Ishikawa (cell line): Measurements from ENCODE around the gene PLSCR5.

Experiments used
- CEBPB ChIP-seq: IDR thresholded peaks from 2 replicates; pipeline ENCODE4 v1.6.1; 2012
- CREB1 ChIP-seq: IDR thresholded peaks from 2 replicates; pipeline ENCODE4 v1.6.1; 2012; ENCODE audit warnings: low read depth
- EGR1 ChIP-seq: IDR thresholded peaks from 2 replicates; pipeline ENCODE4 v1.6.1; 2012
- EP300 ChIP-seq: IDR thresholded peaks from 2 replicates; pipeline ENCODE4 v1.6.1; 2012; ENCODE audit warnings: borderline replicate concordance
- FOXM1 ChIP-seq: IDR thresholded peaks from 2 replicates; pipeline ENCODE4 v1.6.1; 2012; ENCODE audit warnings: low read depth, borderline replicate concordance
- NFIC ChIP-seq: IDR thresholded peaks from 2 replicates; pipeline ENCODE4 v1.6.1; 2012
- RAD21 ChIP-seq: IDR thresholded peaks from 2 replicates; pipeline ENCODE4 v1.6.1; 2012; ENCODE audit warnings: low read depth
- TAF1 ChIP-seq: IDR thresholded peaks from 2 replicates; pipeline ENCODE4 v1.6.1; 2012; ENCODE audit warnings: low read depth, mild to moderate bottlenecking
- TCF12 ChIP-seq: IDR thresholded peaks from 2 replicates; pipeline ENCODE4 v1.6.1; 2012; ENCODE audit warnings: low read depth
- TEAD4 ChIP-seq: IDR thresholded peaks from 2 replicates; pipeline ENCODE4 v1.6.1; 2012
- YY1 ChIP-seq: IDR thresholded peaks from 2 replicates; pipeline ENCODE4 v1.6.1; 2012; ENCODE audit warnings: low read depth
- ZBTB7A ChIP-seq: IDR thresholded peaks from 2 replicates; pipeline ENCODE4 v1.6.1; 2012; ENCODE audit warnings: low read depth
- TF ChIP-seq, protein P1 (sequence below): IDR thresholded peaks from 2 replicates; pipeline ENCODE4 v1.6.1; 2012; ENCODE audit warnings: low read depth, mild to moderate bottlenecking
- TF ChIP-seq, protein P2 (sequence below): IDR thresholded peaks from 2 replicates; pipeline ENCODE4 v1.6.1; 2012
- TF ChIP-seq, protein P3 (sequence below): IDR thresholded peaks from 2 replicates; pipeline ENCODE4 v1.6.1; 2012

The PLSCR5 gene

DNA sequence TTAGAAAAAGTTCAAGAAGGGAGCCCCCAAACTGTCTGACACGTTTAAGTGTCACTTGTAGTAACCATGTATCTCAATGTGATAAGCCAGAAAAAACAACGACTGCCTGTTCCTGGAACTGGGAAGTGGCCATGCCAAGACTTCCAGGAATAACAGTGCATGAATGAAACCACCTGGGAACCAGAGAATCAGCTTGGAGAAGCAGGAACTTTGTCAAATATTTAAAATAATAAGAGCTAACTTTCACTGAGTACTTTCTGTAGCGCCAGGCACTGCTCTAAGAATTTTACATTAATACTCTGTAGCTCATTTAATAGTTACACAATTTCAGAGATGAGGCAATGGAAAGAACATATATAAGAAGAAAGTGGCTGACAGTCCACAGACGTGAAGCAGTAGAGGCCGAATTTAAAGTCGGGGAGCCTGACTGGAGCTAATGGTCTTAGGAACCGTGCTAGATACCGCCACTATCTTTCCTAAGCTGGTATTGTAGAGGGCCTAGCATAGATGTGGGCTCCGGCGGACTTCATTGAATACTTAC is 61.6 kb downstream of the PLSCR5 start:
- TF ChIP-seq EGR1, result no peak
- TF ChIP-seq, protein P1, sequence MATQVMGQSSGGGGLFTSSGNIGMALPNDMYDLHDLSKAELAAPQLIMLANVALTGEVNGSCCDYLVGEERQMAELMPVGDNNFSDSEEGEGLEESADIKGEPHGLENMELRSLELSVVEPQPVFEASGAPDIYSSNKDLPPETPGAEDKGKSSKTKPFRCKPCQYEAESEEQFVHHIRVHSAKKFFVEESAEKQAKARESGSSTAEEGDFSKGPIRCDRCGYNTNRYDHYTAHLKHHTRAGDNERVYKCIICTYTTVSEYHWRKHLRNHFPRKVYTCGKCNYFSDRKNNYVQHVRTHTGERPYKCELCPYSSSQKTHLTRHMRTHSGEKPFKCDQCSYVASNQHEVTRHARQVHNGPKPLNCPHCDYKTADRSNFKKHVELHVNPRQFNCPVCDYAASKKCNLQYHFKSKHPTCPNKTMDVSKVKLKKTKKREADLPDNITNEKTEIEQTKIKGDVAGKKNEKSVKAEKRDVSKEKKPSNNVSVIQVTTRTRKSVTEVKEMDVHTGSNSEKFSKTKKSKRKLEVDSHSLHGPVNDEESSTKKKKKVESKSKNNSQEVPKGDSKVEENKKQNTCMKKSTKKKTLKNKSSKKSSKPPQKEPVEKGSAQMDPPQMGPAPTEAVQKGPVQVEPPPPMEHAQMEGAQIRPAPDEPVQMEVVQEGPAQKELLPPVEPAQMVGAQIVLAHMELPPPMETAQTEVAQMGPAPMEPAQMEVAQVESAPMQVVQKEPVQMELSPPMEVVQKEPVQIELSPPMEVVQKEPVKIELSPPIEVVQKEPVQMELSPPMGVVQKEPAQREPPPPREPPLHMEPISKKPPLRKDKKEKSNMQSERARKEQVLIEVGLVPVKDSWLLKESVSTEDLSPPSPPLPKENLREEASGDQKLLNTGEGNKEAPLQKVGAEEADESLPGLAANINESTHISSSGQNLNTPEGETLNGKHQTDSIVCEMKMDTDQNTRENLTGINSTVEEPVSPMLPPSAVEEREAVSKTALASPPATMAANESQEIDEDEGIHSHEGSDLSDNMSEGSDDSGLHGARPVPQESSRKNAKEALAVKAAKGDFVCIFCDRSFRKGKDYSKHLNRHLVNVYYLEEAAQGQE, result no peak
- TF ChIP-seq ZBTB7A, result no peak
- TF ChIP-seq, protein P2, sequence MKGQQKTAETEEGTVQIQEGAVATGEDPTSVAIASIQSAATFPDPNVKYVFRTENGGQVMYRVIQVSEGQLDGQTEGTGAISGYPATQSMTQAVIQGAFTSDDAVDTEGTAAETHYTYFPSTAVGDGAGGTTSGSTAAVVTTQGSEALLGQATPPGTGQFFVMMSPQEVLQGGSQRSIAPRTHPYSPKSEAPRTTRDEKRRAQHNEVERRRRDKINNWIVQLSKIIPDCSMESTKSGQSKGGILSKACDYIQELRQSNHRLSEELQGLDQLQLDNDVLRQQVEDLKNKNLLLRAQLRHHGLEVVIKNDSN, result no peak
- TF ChIP-seq, protein P3, sequence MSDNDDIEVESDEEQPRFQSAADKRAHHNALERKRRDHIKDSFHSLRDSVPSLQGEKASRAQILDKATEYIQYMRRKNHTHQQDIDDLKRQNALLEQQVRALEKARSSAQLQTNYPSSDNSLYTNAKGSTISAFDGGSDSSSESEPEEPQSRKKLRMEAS, result no peak
- no peak for TF ChIP-seq EP300
- TF ChIP-seq TAF1, result no peak
- no peak for TF ChIP-seq CREB1
- TF ChIP-seq TCF12, result no peak
- no peak for TF ChIP-seq FOXM1

DNA sequence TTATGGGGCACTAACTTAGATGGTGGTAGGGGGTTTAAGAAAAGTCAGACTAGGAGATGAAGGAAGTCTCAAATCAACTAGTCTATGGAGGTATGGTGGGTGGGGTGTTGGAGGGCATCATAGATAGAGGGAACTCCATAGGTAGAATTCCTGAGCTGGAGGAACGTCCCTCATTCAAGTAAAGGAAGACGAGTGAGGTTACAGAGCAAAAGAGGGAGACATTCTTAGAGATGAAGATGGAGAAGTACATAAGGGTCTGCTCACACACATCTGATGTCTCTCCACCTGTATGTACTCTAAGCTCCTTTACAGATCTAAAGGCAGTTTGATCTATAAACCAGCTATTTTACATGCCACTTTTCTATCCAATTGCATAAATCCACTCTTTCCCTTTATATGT is 62.2 kb downstream of the PLSCR5 start:
- TF ChIP-seq FOXM1 (no peak), ZBTB7A (no peak), CEBPB (no peak), EP300 (no peak), RAD21 (no peak), NFIC (no peak), CREB1 (no peak), TEAD4 (no peak), TCF12 (no peak), EGR1 (no peak)
- TF ChIP-seq, protein P1, result no peak
- TF ChIP-seq, protein P3, result no peak
- TF ChIP-seq, protein P2, result no peak

DNA sequence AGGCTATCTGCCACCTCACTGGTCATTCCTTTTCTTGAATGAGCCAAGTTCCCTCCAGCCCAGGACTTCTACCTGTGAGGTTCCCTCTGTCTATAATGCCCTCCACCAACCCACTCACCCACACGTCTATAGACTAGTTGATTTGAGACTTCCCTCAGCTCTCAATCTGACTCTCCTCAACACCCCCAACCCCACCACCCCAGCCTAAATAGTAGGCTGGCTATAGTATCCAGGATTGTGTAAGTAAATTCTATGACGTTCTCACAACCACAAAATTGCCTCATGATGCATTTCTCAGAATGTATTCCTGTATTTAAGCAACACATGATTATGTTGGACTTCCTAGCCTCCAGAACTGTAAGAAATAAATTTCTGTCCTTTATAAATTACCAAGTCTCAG is 63.0 kb downstream of the PLSCR5 start:
- no peak for TF ChIP-seq NFIC
- TF ChIP-seq FOXM1, result no peak
- TF ChIP-seq, protein P2, result no peak
- TF ChIP-seq CREB1, result no peak
- no peak for TF ChIP-seq RAD21
- TF ChIP-seq TAF1, result no peak
- no peak for TF ChIP-seq CEBPB

DNA sequence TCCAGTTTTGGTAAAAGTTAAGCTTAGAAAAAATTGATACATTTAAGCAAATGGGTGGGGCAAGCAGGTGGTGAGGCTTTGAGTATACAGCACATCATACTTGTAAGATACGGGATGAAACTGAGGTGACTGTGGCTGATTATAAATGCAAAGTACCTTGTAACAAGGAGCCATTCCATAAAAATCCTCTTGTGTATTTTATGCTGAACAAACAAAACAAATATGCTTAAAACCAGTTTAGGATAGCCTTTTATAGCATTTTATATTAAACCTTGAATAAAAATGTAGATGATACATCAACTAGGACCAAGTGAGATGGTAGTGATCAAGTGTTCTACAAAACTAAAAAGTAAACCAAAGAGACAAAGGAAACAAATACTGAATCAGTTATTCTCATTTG is 64.2 kb downstream of the PLSCR5 start:
- TF ChIP-seq, protein P2, result no peak
- TF ChIP-seq NFIC, result no peak
- no peak for TF ChIP-seq ZBTB7A
- no peak for TF ChIP-seq EGR1
- TF ChIP-seq TEAD4, result no peak
- TF ChIP-seq YY1, result no peak
- TF ChIP-seq, protein P3, result no peak
- no peak for TF ChIP-seq FOXM1
- TF ChIP-seq TCF12, result no peak
- TF ChIP-seq EP300, result no peak
- TF ChIP-seq RAD21, result no peak

DNA sequence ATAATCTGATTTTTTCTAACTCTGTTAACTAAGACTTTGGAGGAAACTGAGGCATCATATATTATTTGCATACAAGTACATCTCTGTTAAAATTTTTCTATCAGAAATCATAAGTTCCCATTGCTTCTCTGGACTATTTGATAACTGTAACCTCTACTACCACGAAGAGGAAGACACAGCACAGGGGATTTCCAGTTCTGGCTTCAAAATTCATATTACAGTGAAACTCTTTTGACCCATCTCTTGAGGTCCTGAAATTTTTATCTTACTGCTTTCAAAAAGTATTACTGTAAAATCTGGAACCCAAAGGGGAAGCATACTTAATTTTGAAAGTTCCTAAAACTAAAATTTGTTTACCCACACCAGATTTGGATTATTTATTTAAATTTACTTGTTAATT is 64.9 kb downstream of the PLSCR5 start:
- TF ChIP-seq, protein P2, result no peak
- TF ChIP-seq EP300 (no peak), FOXM1 (no peak), YY1 (no peak), CREB1 (no peak), CEBPB (no peak), ZBTB7A (no peak), EGR1 (no peak), TEAD4 (no peak), NFIC (no peak), TCF12 (no peak), TAF1 (no peak), RAD21 (no peak)
- TF ChIP-seq, protein P3, result no peak
- TF ChIP-seq, protein P1, result no peak
